ENCODE data around the gene STKLD1. TPM values are rescaled to one million over a fixed set of nuclear protein-coding genes. Genes with fewer than 3 reads are reported as not detected.

STKLD1 gene
- total RNA-seq, 4 donors from 2014 or later = not detected

- ATAC-seq (ENCODE audit: low FRiP score) (peak; percentile 85), DNase-seq (ENCODE audit: low spot score) (peak; percentile 52)
- no peak for TF ChIP-seq CTCF (IDR thresholded peaks at IDR 0.05)
Observed at GRCh38 chr9:133356391-133357091, 19.6 kb upstream of the STKLD1 start, which contains the start of the genes SURF1 and SURF2. Gene SURF1 (minus strand): TSS chr9:133356487. CDS start chr9:133356453, 34 bp downstream. Gene SURF2 (plus strand): TSS chr9:133356550. CDS start chr9:133356593, 43 bp downstream.

DNA sequence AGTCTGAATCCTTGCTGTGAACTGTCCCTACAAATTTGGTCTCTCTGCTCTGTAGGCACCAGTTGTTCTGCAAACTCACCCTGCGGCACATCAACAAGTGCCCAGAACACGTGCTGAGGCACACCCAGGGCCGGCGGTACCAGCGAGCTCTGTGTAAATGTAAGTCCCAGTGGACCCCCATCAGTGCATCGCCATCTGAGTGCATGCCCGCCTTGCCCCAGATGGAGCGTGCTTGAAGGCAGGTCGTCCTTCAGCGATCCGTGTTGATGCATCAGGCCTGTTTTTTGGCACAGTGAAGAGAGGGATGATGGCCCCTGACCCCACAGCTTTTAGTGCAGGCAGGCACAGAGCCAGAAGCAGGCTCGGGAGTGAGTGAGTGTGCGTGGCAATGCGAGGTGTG is 18.5 kb upstream of the STKLD1 start:
- ATAC-seq (ENCODE audit: low FRiP score) (no peak), DNase-seq (ENCODE audit: low spot score) (no peak)
- TF ChIP-seq CTCF (IDR thresholded peaks at IDR 0.05) = no peak

- DNase-seq (ENCODE audit: low spot score) (no peak), ATAC-seq (ENCODE audit: low FRiP score) (no peak)
- no peak for TF ChIP-seq CTCF (IDR thresholded peaks at IDR 0.05)
Observed at GRCh38 chr9:133359399-133360175, 16.6 kb upstream of the STKLD1 start.

DNA sequence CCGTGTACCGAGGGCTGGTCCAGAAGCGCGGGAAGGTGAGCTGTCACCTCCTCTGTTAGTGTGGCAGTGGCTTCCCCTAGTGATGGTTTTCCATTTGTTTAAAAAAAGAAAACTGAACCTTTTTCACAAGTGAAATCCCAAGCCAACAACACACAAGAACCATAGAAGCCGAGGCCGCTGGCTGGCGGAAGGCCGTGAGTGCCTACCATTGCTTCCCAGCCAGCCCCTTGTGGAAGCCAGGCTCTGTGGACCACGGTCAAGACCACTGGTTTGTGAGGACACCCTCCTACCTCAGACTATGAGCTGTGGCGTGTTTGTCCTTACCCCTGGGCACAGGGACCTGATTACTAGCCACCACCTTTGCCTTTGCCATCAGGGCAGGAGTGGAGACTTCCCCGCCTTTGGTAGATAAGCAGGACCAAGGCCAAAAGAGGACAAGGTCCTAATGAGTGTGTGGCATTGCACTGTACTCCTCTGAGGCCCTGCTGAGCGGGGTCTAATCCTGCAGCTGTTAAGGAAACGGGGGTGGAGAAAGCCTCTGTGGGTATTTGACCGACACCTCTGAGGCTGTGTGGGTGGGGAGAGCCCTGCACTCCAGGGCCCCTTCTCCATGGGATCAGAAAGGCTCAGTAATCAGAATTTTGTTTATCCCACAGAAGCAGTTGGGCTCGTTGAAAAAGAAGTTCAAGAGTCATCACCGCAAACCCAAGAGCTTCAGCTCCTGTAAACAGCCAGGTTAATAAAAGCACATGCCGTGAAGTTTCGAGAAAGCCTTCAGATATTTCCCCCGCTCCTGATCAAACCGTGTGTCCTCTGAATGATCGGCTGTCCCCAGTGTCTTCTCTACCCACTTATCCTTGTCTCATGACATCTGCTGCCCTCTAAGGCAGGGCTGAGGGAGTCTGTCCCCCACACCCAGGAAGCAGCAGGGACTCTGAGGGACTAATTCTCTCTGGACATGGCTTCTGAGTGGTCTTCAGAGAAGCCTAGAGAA is 15.5 kb upstream of the STKLD1 start:
- TF ChIP-seq CTCF (IDR thresholded peaks at IDR 0.05) = no peak

DNA sequence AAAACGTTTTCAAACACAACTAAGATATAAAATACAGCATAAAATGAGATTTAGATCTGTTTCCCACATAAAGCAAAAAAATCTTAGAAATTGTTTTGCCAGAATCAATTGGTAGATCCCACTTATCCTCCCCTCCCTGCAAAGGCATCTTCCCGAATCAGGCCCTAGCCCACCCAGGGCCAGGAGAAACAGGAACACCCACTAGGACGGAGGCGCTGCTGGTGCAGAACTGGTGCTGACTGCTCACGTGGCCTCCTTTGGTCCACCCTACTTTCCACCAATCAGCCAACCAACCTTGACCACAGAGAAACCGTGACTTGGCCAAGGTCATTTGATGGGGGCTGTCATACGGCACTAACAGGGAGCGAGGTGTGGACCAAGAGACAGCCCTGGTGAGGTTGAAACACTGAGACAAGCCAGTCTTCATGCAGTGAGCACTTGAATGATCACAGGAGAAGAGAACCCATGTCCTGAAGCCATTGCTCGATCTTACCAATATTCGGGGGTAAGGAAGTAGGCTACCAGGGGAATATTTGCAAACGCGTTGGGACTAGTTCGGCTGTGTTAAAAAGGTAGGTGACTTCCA is 14.6 kb upstream of the STKLD1 start:
- TF ChIP-seq CTCF (IDR thresholded peaks at IDR 0.05) = no peak
- ATAC-seq (ENCODE audit: low FRiP score) = no peak
- no peak for DNase-seq (ENCODE audit: low spot score)

More for the DNA sequence above, 15.5 kb upstream of the STKLD1 start:
- DNase-seq (ENCODE audit: low spot score) (no peak), ATAC-seq (ENCODE audit: low FRiP score) (no peak)

DNA sequence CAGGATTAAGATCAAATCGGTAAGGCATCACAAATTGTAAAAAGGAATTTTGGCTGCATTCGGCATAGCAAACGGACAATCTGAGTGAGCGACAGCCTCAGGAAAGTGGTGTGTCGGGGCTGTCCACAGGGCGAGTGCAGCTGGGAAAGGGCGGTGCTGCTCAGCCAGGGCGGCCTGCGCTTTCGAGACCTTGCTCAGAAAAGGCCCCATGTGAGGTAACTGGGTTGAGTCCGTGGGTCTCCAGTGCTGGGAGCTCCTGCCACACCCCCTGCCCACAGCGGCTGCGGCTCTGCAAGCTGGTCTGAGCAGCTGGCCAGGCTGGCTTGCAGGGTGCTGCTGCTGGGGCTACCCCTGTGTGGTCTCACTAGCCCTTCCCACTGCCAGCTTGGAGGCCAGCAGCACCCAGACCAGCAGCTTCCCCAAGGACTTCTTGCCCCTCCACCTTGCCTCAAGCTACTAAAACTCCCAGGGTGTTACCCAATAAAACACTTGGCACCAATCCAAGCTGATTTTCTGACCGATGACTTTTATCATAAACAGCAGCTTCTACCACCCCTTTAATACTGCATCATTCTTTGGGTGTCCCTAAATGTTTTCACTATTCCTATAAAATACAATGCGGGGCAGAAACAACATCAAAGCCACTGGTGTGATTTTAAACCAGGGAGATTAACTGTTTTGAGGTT is 13.7 kb upstream of the STKLD1 start:
- TF ChIP-seq CTCF (IDR thresholded peaks at IDR 0.05) = no peak
- DNase-seq (ENCODE audit: low spot score) = no peak
- no peak for ATAC-seq (ENCODE audit: low FRiP score)
